GM23338 (cell line): ENCODE data around the gene CLSTN2. TPM values are rescaled to one million over a fixed set of nuclear protein-coding genes. Genes with fewer than 3 reads are reported as not detected.

ENCODE experiments used
- ATAC-seq: fragments of 200-7000 bp; cut with Tn5 transposase; 3 replicates; pipeline ENCODE4 v1.9.1; 2020
- DNase-seq: peaks from one replicate; pipeline ENCODE4 v3.0.0-alpha.2; 2015; ENCODE audit warnings: low spot score
- H2AFZ ChIP-seq: fragments of 200-600 bp; sonication (generic); 2 replicates; pipeline ENCODE4 v1.8.0; 2016; ENCODE audit warnings: antibody characterized with exemption, mild to moderate bottlenecking, moderate library complexity
- H3F3A ChIP-seq: fragments of 200-600 bp; sonication (generic); replicated peaks from 2 replicates; pipeline ENCODE4 v1.8.0; 2017; ENCODE audit warnings: antibody characterized with exemption, mixed run types, low read depth
- H3K27ac ChIP-seq: fragments of 200-600 bp; sonication (generic); 2 replicates; pipeline ENCODE4 v1.6.1; 2016; ENCODE audit warnings: low read depth
- H3K27me3 ChIP-seq: fragments of 200-600 bp; sonication (generic); 2 replicates; pipeline ENCODE4 v1.8.0; 2016; ENCODE audit warnings: mild to moderate bottlenecking, mixed run types, moderate library complexity; ENCODE audit not compliant: insufficient read depth
- H3K36me3 ChIP-seq: fragments of 200-600 bp; sonication (generic); 2 replicates; pipeline ENCODE4 v1.8.0; 2016; ENCODE audit warnings: mild to moderate bottlenecking; ENCODE audit not compliant: insufficient read depth
- H3K4me1 ChIP-seq: fragments of 200-600 bp; sonication (generic); 2 replicates; pipeline ENCODE4 v1.8.0; 2016; ENCODE audit warnings: mild to moderate bottlenecking, moderate library complexity; ENCODE audit not compliant: insufficient read depth
- H3K4me2 ChIP-seq: fragments of 200-600 bp; sonication (generic); 2 replicates; pipeline ENCODE4 v1.7.1; 2017; ENCODE audit warnings: mixed run types
- H3K4me3 ChIP-seq: fragments of 200-600 bp; sonication (generic); 2 replicates; pipeline ENCODE4 v1.6.1; 2016; ENCODE audit warnings: mixed run types
- H3K79me2 ChIP-seq: fragments of 200-600 bp; sonication (generic); replicated peaks from 2 replicates; pipeline ENCODE4 v1.8.0; 2017; ENCODE audit warnings: mild to moderate bottlenecking; ENCODE audit not compliant: insufficient read depth
- H3K9me2 ChIP-seq: fragments of 200-600 bp; sonication (generic); 2 replicates; pipeline ENCODE4 v1.8.0; 2017; ENCODE audit not compliant: insufficient read depth
- H4K20me1 ChIP-seq: fragments of 200-600 bp; sonication (generic); replicated peaks from 2 replicates; pipeline ENCODE4 v1.8.0; 2017; ENCODE audit warnings: mild to moderate bottlenecking; ENCODE audit not compliant: insufficient read depth
- H3K27ac Mint-ChIP-seq: 2 replicates; pipeline ENCODE4 v1.8.0; 2020; ENCODE audit warnings: inconsistent platforms, mild to moderate bottlenecking, moderate library complexity, mixed read lengths
- H3K27me3 Mint-ChIP-seq: 3 replicates; pipeline ENCODE4 v1.8.0; 2022; ENCODE audit warnings: low read depth, mild to moderate bottlenecking, moderate library complexity, mixed read lengths, inconsistent platforms; ENCODE audit not compliant: insufficient read depth, poor library complexity
- H3K36me3 Mint-ChIP-seq: 3 replicates; pipeline ENCODE4 v1.8.0; 2021; ENCODE audit warnings: low read depth, mild to moderate bottlenecking, inconsistent platforms, moderate library complexity, mixed read lengths
- H3K4me1 Mint-ChIP-seq: 3 replicates; pipeline ENCODE4 v1.8.0; 2020; ENCODE audit warnings: mild to moderate bottlenecking, inconsistent platforms, mixed read lengths
- H3K4me3 Mint-ChIP-seq: 3 replicates; pipeline ENCODE4 v1.8.0; 2021; ENCODE audit warnings: moderate library complexity, mild to moderate bottlenecking, inconsistent platforms, mixed read lengths
- H3K9me3 Mint-ChIP-seq: 3 replicates; pipeline ENCODE4 v1.8.0; 2020; ENCODE audit warnings: moderate library complexity, mild to moderate bottlenecking, inconsistent platforms, mixed read lengths
- CREB1 ChIP-seq: fragments of 250-450 bp; sonication (Bioruptor Pico); IDR thresholded peaks from 2 replicates; pipeline ENCODE4 v1.5.0; 2020; ENCODE audit warnings: low read depth, mild to moderate bottlenecking, moderate library complexity
- CTCF ChIP-seq, 2 experiments: fragments of 200-600 bp in 1 of 2; sonication (generic) in 1 of 2; conservative IDR thresholded peaks; 2 replicates each; pipeline versions ENCODE4 v1.5.1 to v1.6.1; 2016 to 2017; ENCODE audit warnings: antibody characterized with exemption in 2 of 2, low read depth in 2 of 2, mild to moderate bottlenecking in 2 of 2, moderate library complexity in 1 of 2
- ETS1 ChIP-seq: IDR thresholded peaks from 2 replicates; pipeline ENCODE4 v1.6.1; 2016; ENCODE audit warnings: antibody characterized with exemption
- EZH2phosphoT487 ChIP-seq: fragments of 200-600 bp; sonication (generic); IDR thresholded peaks from one replicate; pipeline ENCODE4 v1.8.1; 2018; ENCODE audit warnings: antibody characterized with exemption; ENCODE audit not compliant: unreplicated experiment
- ZNF114 ChIP-seq: fragments of 250-450 bp; sonication (Bioruptor Pico); IDR thresholded peaks from 2 replicates; pipeline ENCODE4 v1.5.0; 2020; ENCODE audit warnings: mild to moderate bottlenecking, moderate library complexity
- ZNF331 ChIP-seq: fragments of 250-450 bp; sonication (Bioruptor Pico); IDR thresholded peaks from 2 replicates; pipeline ENCODE4 v1.5.0; 2020; ENCODE audit warnings: low read depth, mild to moderate bottlenecking, moderate library complexity
- polyA plus RNA-seq: library from polyadenylated mRNA; unstranded; fragments of >200 nt; fragmentation: Nextera tagmentation; extraction: Ambion mirVana; gene quantifications from 2 replicates; pipeline ENCODE4 v1.2.1, GENCODE V29; 2016
- total RNA-seq: library from RNA; depleted of rRNA; stranded (reverse); fragments of >200 nt; shearing (Covaris generic); gene quantifications from 2 replicates; pipeline ENCODE4 v1.2.3, GENCODE V29; 2014
- TF ChIP-seq, protein P1 (sequence below): IDR thresholded peaks from one replicate; pipeline ENCODE4 v1.6.1; 2018; ENCODE audit warnings: antibody characterized with exemption; ENCODE audit not compliant: unreplicated experiment

The CLSTN2 gene
- total and polyA plus RNA-seq, 2 experiments from 2014 or later = 0.11 to 0.83 TPM

GRCh38 chr3:140614001-140614400 is 679.0 kb downstream of the CLSTN2 start:
- TF ChIP-seq, protein P1, sequence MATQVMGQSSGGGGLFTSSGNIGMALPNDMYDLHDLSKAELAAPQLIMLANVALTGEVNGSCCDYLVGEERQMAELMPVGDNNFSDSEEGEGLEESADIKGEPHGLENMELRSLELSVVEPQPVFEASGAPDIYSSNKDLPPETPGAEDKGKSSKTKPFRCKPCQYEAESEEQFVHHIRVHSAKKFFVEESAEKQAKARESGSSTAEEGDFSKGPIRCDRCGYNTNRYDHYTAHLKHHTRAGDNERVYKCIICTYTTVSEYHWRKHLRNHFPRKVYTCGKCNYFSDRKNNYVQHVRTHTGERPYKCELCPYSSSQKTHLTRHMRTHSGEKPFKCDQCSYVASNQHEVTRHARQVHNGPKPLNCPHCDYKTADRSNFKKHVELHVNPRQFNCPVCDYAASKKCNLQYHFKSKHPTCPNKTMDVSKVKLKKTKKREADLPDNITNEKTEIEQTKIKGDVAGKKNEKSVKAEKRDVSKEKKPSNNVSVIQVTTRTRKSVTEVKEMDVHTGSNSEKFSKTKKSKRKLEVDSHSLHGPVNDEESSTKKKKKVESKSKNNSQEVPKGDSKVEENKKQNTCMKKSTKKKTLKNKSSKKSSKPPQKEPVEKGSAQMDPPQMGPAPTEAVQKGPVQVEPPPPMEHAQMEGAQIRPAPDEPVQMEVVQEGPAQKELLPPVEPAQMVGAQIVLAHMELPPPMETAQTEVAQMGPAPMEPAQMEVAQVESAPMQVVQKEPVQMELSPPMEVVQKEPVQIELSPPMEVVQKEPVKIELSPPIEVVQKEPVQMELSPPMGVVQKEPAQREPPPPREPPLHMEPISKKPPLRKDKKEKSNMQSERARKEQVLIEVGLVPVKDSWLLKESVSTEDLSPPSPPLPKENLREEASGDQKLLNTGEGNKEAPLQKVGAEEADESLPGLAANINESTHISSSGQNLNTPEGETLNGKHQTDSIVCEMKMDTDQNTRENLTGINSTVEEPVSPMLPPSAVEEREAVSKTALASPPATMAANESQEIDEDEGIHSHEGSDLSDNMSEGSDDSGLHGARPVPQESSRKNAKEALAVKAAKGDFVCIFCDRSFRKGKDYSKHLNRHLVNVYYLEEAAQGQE = no peak
- H3K4me3 ChIP-seq = no peak overlapping the region
- H3K36me3 ChIP-seq = no peaks in the 10 kb centered on the region
- no peaks in the 10 kb centered on the region for H3K27me3 ChIP-seq
- H3K27ac Mint-ChIP-seq = no peak overlapping the region
- no peaks in the 10 kb centered on the region for H3F3A ChIP-seq
- no peak overlapping the region for H2AFZ ChIP-seq
- no peaks in the 10 kb centered on the region; the same call in 2 of the 3 replicates for H3K36me3 Mint-ChIP-seq
- no peaks in the 10 kb centered on the region for H4K20me1 ChIP-seq
- H3K4me3 Mint-ChIP-seq = no peak overlapping the region
- no peaks in the 10 kb centered on the region for H3K79me2 ChIP-seq
- H3K4me2 ChIP-seq = no peak overlapping the region
- H3K9me3 Mint-ChIP-seq = no peaks in the 10 kb centered on the region; the same call in 2 of the 3 replicates
- no peaks in the 10 kb centered on the region for H3K4me1 ChIP-seq
- DNase-seq = no peak
- H3K27ac ChIP-seq = no peak overlapping the region
- ATAC-seq = no peak
- no peaks in the 10 kb centered on the region for H3K4me1 Mint-ChIP-seq
- H3K9me2 ChIP-seq = peaks cover 16% of the 10 kb centered on the region; the same call in 1 of the 2 replicates
- H3K27me3 Mint-ChIP-seq = no peaks in the 10 kb centered on the region

DNA sequence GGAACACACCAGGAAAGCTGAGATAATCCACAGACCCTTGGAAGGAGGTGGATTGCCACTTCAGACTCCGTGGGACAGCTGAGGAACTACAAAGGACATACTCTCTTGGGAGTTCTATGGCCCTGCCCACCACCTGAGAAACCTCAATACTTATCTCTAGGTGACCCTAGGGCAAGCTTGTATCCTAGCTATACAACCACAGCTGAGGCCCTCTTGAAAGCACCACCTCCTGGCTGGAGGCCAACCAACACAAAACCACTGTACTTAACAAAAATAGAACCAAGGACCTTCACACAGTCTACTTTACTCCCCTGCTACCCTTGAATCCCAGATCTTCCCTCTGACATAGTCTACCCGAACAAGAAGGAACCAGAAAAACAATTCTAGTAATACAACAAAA is 682.1 kb downstream of the CLSTN2 start:
- no peaks in the 10 kb centered on the region for H3K27me3 ChIP-seq
- no peaks in the 10 kb centered on the region for H4K20me1 ChIP-seq
- H3K36me3 ChIP-seq = no peaks in the 10 kb centered on the region
- Mint-ChIP-seq H3K9me3 (no peaks in the 10 kb centered on the region; the same call in 2 of the 3 replicates), H3K36me3 (no peaks in the 10 kb centered on the region; the same call in 2 of the 3 replicates), H3K27ac (no peak overlapping the region), H3K4me1 (no peaks in the 10 kb centered on the region), H3K27me3 (no peaks in the 10 kb centered on the region), H3K4me3 (no peak overlapping the region)
- no peaks in the 10 kb centered on the region for H3K79me2 ChIP-seq
- no peaks in the 10 kb centered on the region for H3K4me1 ChIP-seq
- no peak overlapping the region for H3K4me3 ChIP-seq
- no peak overlapping the region for H2AFZ ChIP-seq
- no peaks in the 10 kb centered on the region for H3F3A ChIP-seq
- H3K4me2 ChIP-seq = no peak overlapping the region
- H3K9me2 ChIP-seq = peaks cover 7% of the 10 kb centered on the region; the same call in 1 of the 2 replicates
- ATAC-seq (no peak), DNase-seq (no peak)
- H3K27ac ChIP-seq = no peak overlapping the region
- TF ChIP-seq, protein P1 = no peak
- TF ChIP-seq EZH2phosphoT487 = no peak
- TF ChIP-seq ETS1 = no peak
- no peak for TF ChIP-seq ZNF331 (CRISPR knock-in tag)
- TF ChIP-seq ZNF114 = no peak
- TF ChIP-seq CTCF (conservative IDR thresholded peaks at IDR 0.05; ENCODE audit: low read depth in 2 of 2) = no peak
- TF ChIP-seq CREB1 (CRISPR knock-in tag) = no peak
